WTC11 (cell line): ENCODE results near the gene KLK1. TPM values are rescaled to one million over a fixed set of nuclear protein-coding genes. Genes with fewer than 3 reads are reported as not detected.

ENCODE experiments used
- CREM ChIP-seq: sonication (generic); formaldehyde crosslinking; IDR thresholded peaks from 2 replicates; pipeline ENCODE4 v1.8.1; 2022; ENCODE audit warnings: mild to moderate bottlenecking, missing genetic modification reagents, moderate library complexity
- EMX1 ChIP-seq: fragments of 250-450 bp; sonication (Bioruptor Pico); IDR thresholded peaks from 2 replicates; pipeline ENCODE4 v1.8.0; 2021; ENCODE audit warnings: mild to moderate bottlenecking
- ETV6 ChIP-seq: sonication (generic); formaldehyde crosslinking; IDR thresholded peaks from 2 replicates; pipeline ENCODE4 v1.8.1; 2022; ENCODE audit warnings: mild to moderate bottlenecking, missing genetic modification reagents
- FOXK1 ChIP-seq: sonication (generic); formaldehyde crosslinking; IDR thresholded peaks from 2 replicates; pipeline ENCODE4 v1.8.0; 2022; ENCODE audit warnings: mild to moderate bottlenecking, moderate library complexity, missing genetic modification reagents
- RELA ChIP-seq: sonication (generic); formaldehyde crosslinking; IDR thresholded peaks from 2 replicates; pipeline ENCODE4 v1.8.1; 2022; ENCODE audit warnings: missing genetic modification reagents, mild to moderate bottlenecking, borderline replicate concordance
- ZNF263 ChIP-seq: sonication (generic); formaldehyde crosslinking; IDR thresholded peaks from 2 replicates; pipeline ENCODE4 v1.8.1; 2022; ENCODE audit warnings: low read depth, mild to moderate bottlenecking, moderate library complexity, missing genetic modification reagents
- ZNF317 ChIP-seq: sonication (generic); formaldehyde crosslinking; IDR thresholded peaks from 2 replicates; pipeline ENCODE4 v1.8.1; 2023; ENCODE audit warnings: low read depth, mild to moderate bottlenecking, moderate library complexity, missing genetic modification reagents, borderline replicate concordance
- ZNF671 ChIP-seq: fragments of 250-450 bp; sonication (Bioruptor Pico); IDR thresholded peaks from 2 replicates; pipeline ENCODE4 v1.8.0; 2021; ENCODE audit warnings: mild to moderate bottlenecking
- total RNA-seq: library from RNA; stranded (reverse); gene quantifications from 3 replicates; pipeline ENCODE4 v1.2.3, GENCODE V29; 2021
- TF ChIP-seq, protein P1 (sequence below): sonication (generic); formaldehyde crosslinking; IDR thresholded peaks from 2 replicates; pipeline ENCODE4 v1.8.0; 2022; ENCODE audit warnings: mild to moderate bottlenecking, missing genetic modification reagents
- TF ChIP-seq, protein P2 (sequence below): sonication (generic); formaldehyde crosslinking; IDR thresholded peaks from 2 replicates; pipeline ENCODE4 v1.8.1; 2022; ENCODE audit warnings: mild to moderate bottlenecking, moderate library complexity, missing genetic modification reagents
- TF ChIP-seq, protein P3 (sequence below): sonication (generic); formaldehyde crosslinking; IDR thresholded peaks from 2 replicates; pipeline ENCODE4 v1.8.1; 2023; ENCODE audit warnings: mild to moderate bottlenecking, missing genetic modification reagents, moderate library complexity
- TF ChIP-seq, protein P4 (sequence below): sonication (generic); formaldehyde crosslinking; IDR thresholded peaks from 2 replicates; pipeline ENCODE4 v1.8.0; 2022; ENCODE audit warnings: mild to moderate bottlenecking, missing genetic modification reagents
- TF ChIP-seq, protein P5 (sequence below): sonication (generic); formaldehyde crosslinking; IDR thresholded peaks from 2 replicates; pipeline ENCODE4 v1.8.1; 2023; ENCODE audit warnings: mild to moderate bottlenecking, missing genetic modification reagents, borderline replicate concordance
- TF ChIP-seq, protein P6 (sequence below): sonication (generic); formaldehyde crosslinking; IDR thresholded peaks from 2 replicates; pipeline ENCODE4 v1.8.1; 2022; ENCODE audit warnings: low read depth, missing genetic modification reagents, borderline replicate concordance
- TF ChIP-seq, protein P7 (sequence below): sonication (generic); formaldehyde crosslinking; IDR thresholded peaks from 2 replicates; pipeline ENCODE4 v1.8.1; 2022; ENCODE audit warnings: mild to moderate bottlenecking, missing genetic modification reagents, moderate library complexity, borderline replicate concordance
- TF ChIP-seq, protein P8 (sequence below): fragments of 250-450 bp; sonication (Bioruptor Pico); IDR thresholded peaks from 2 replicates; pipeline ENCODE4 v1.8.0; 2021; ENCODE audit warnings: mild to moderate bottlenecking
- TF ChIP-seq, protein P9 (sequence below): sonication (generic); formaldehyde crosslinking; IDR thresholded peaks from 2 replicates; pipeline ENCODE4 v1.8.1; 2023; ENCODE audit warnings: mild to moderate bottlenecking, missing genetic modification reagents
- TF ChIP-seq, protein P10 (sequence below): fragments of 250-450 bp; sonication (Bioruptor Pico); IDR thresholded peaks from 2 replicates; pipeline ENCODE4 v2.1.2; 2022; ENCODE audit warnings: mild to moderate bottlenecking, moderate library complexity
- TF ChIP-seq, protein P11 (sequence below): sonication (generic); formaldehyde crosslinking; IDR thresholded peaks from 2 replicates; pipeline ENCODE4 v1.8.1; 2023; ENCODE audit warnings: mild to moderate bottlenecking, missing genetic modification reagents, moderate library complexity

KLK1 gene
- total RNA-seq, 1 experiment from 2014 or later: 3.9 TPM

DNA sequence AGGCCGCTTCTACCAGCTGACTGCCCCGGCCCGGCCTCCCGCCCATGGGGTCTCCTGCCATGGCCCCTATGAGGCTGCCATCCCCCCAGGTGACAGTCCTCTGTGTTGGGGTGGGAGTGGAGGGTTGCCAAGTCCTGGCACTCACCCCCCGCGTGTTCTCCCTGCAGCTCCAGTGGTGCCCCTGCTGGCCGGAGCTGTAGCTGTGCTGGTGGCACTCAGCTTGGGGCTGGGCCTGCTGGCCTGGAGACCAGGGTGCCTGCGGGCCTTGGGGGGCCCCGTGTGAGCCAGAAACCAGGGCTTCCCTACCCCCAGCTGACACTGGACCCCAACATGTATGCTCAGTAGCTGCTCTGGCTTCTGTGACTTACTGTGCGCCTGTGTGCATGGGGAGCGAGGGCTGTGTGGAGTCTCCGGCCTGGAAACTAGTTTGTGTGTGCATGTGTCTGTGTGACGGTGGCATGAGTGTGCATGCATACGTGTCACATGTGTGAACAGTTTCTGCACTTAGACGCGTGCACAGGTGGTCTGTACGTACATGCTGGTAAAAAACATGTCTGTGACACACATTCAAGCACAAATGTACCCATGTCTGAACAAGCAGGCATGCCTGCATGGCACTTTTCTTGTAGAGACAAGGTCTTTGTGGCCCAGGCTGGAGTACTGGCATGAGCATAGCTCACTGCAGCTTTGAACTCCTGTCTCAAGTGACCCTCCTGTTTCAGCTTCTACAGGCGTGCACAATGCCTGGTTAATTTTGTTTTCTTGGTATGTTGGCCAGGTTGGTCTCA lies 28.5 kb downstream of the KLK1 start (continued):
- 0 out of 2 replicates have a peak, but pooled peaks have one; percentile 69 for TF ChIP-seq RELA (CRISPR knock-in tag)
- TF ChIP-seq, protein P1, sequence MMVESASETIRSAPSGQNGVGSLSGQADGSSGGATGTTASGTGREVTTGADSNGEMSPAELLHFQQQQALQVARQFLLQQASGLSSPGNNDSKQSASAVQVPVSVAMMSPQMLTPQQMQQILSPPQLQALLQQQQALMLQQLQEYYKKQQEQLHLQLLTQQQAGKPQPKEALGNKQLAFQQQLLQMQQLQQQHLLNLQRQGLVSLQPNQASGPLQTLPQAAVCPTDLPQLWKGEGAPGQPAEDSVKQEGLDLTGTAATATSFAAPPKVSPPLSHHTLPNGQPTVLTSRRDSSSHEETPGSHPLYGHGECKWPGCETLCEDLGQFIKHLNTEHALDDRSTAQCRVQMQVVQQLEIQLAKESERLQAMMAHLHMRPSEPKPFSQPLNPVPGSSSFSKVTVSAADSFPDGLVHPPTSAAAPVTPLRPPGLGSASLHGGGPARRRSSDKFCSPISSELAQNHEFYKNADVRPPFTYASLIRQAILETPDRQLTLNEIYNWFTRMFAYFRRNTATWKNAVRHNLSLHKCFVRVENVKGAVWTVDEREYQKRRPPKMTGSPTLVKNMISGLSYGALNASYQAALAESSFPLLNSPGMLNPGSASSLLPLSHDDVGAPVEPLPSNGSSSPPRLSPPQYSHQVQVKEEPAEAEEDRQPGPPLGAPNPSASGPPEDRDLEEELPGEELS (CRISPR knock-in tag): no peak; the same call in 1 of the 2 replicates
- TF ChIP-seq EMX1 (CRISPR knock-in tag): peak; percentile 91
- TF ChIP-seq ETV6: no peak; the same call in none of the 2 replicates
- peak; percentile 89; the same call in 1 of the 2 replicates for TF ChIP-seq CREM (CRISPR knock-in tag)
- TF ChIP-seq FOXK1: no peak
- TF ChIP-seq ZNF671 (CRISPR knock-in tag): peak; percentile 1; the same call in 1 of the 2 replicates
- TF ChIP-seq, protein P2, sequence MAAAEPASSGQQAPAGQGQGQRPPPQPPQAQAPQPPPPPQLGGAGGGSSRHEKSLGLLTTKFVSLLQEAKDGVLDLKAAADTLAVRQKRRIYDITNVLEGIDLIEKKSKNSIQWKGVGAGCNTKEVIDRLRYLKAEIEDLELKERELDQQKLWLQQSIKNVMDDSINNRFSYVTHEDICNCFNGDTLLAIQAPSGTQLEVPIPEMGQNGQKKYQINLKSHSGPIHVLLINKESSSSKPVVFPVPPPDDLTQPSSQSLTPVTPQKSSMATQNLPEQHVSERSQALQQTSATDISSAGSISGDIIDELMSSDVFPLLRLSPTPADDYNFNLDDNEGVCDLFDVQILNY (CRISPR knock-in tag): no peak; the same call in 1 of the 2 replicates
- 0 out of 2 replicates have a peak, but pooled peaks have one; percentile 63 for TF ChIP-seq ZNF317 (CRISPR knock-in tag)
- TF ChIP-seq, protein P3, sequence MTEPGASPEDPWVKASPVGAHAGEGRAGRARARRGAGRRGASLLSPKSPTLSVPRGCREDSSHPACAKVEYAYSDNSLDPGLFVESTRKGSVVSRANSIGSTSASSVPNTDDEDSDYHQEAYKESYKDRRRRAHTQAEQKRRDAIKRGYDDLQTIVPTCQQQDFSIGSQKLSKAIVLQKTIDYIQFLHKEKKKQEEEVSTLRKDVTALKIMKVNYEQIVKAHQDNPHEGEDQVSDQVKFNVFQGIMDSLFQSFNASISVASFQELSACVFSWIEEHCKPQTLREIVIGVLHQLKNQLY (CRISPR knock-in tag): peak; percentile 95; the same call in 1 of the 2 replicates
- TF ChIP-seq, protein P4, sequence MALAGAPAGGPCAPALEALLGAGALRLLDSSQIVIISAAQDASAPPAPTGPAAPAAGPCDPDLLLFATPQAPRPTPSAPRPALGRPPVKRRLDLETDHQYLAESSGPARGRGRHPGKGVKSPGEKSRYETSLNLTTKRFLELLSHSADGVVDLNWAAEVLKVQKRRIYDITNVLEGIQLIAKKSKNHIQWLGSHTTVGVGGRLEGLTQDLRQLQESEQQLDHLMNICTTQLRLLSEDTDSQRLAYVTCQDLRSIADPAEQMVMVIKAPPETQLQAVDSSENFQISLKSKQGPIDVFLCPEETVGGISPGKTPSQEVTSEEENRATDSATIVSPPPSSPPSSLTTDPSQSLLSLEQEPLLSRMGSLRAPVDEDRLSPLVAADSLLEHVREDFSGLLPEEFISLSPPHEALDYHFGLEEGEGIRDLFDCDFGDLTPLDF (CRISPR knock-in tag): peak; percentile 93
- TF ChIP-seq, protein P5, sequence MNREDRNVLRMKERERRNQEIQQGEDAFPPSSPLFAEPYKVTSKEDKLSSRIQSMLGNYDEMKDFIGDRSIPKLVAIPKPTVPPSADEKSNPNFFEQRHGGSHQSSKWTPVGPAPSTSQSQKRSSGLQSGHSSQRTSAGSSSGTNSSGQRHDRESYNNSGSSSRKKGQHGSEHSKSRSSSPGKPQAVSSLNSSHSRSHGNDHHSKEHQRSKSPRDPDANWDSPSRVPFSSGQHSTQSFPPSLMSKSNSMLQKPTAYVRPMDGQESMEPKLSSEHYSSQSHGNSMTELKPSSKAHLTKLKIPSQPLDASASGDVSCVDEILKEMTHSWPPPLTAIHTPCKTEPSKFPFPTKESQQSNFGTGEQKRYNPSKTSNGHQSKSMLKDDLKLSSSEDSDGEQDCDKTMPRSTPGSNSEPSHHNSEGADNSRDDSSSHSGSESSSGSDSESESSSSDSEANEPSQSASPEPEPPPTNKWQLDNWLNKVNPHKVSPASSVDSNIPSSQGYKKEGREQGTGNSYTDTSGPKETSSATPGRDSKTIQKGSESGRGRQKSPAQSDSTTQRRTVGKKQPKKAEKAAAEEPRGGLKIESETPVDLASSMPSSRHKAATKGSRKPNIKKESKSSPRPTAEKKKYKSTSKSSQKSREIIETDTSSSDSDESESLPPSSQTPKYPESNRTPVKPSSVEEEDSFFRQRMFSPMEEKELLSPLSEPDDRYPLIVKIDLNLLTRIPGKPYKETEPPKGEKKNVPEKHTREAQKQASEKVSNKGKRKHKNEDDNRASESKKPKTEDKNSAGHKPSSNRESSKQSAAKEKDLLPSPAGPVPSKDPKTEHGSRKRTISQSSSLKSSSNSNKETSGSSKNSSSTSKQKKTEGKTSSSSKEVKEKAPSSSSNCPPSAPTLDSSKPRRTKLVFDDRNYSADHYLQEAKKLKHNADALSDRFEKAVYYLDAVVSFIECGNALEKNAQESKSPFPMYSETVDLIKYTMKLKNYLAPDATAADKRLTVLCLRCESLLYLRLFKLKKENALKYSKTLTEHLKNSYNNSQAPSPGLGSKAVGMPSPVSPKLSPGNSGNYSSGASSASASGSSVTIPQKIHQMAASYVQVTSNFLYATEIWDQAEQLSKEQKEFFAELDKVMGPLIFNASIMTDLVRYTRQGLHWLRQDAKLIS (CRISPR knock-in tag): peak; percentile 87
- TF ChIP-seq, protein P6, sequence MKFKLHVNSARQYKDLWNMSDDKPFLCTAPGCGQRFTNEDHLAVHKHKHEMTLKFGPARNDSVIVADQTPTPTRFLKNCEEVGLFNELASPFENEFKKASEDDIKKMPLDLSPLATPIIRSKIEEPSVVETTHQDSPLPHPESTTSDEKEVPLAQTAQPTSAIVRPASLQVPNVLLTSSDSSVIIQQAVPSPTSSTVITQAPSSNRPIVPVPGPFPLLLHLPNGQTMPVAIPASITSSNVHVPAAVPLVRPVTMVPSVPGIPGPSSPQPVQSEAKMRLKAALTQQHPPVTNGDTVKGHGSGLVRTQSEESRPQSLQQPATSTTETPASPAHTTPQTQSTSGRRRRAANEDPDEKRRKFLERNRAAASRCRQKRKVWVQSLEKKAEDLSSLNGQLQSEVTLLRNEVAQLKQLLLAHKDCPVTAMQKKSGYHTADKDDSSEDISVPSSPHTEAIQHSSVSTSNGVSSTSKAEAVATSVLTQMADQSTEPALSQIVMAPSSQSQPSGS: no peak
- TF ChIP-seq, protein P7, sequence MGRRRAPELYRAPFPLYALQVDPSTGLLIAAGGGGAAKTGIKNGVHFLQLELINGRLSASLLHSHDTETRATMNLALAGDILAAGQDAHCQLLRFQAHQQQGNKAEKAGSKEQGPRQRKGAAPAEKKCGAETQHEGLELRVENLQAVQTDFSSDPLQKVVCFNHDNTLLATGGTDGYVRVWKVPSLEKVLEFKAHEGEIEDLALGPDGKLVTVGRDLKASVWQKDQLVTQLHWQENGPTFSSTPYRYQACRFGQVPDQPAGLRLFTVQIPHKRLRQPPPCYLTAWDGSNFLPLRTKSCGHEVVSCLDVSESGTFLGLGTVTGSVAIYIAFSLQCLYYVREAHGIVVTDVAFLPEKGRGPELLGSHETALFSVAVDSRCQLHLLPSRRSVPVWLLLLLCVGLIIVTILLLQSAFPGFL (CRISPR knock-in tag): no peak
- TF ChIP-seq, protein P8, sequence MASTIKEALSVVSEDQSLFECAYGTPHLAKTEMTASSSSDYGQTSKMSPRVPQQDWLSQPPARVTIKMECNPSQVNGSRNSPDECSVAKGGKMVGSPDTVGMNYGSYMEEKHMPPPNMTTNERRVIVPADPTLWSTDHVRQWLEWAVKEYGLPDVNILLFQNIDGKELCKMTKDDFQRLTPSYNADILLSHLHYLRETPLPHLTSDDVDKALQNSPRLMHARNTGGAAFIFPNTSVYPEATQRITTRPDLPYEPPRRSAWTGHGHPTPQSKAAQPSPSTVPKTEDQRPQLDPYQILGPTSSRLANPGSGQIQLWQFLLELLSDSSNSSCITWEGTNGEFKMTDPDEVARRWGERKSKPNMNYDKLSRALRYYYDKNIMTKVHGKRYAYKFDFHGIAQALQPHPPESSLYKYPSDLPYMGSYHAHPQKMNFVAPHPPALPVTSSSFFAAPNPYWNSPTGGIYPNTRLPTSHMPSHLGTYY: peak; percentile 79; the same call in 1 of the 2 replicates
- 0 out of 2 replicates have a peak, but pooled peaks have one; percentile 16 for TF ChIP-seq ZNF263 (CRISPR knock-in tag)
- TF ChIP-seq, protein P9, sequence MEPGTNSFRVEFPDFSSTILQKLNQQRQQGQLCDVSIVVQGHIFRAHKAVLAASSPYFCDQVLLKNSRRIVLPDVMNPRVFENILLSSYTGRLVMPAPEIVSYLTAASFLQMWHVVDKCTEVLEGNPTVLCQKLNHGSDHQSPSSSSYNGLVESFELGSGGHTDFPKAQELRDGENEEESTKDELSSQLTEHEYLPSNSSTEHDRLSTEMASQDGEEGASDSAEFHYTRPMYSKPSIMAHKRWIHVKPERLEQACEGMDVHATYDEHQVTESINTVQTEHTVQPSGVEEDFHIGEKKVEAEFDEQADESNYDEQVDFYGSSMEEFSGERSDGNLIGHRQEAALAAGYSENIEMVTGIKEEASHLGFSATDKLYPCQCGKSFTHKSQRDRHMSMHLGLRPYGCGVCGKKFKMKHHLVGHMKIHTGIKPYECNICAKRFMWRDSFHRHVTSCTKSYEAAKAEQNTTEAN (CRISPR knock-in tag): peak; percentile 79; the same call in 1 of the 2 replicates
- TF ChIP-seq, protein P10, sequence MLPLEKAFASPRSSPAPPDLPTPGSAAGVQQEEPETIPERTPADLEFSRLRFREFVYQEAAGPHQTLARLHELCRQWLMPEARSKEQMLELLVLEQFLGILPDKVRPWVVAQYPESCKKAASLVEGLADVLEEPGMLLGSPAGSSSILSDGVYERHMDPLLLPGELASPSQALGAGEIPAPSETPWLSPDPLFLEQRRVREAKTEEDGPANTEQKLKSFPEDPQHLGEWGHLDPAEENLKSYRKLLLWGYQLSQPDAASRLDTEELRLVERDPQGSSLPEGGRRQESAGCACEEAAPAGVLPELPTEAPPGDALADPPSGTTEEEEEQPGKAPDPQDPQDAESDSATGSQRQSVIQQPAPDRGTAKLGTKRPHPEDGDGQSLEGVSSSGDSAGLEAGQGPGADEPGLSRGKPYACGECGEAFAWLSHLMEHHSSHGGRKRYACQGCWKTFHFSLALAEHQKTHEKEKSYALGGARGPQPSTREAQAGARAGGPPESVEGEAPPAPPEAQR (CRISPR knock-in tag): no peak
- TF ChIP-seq, protein P11, sequence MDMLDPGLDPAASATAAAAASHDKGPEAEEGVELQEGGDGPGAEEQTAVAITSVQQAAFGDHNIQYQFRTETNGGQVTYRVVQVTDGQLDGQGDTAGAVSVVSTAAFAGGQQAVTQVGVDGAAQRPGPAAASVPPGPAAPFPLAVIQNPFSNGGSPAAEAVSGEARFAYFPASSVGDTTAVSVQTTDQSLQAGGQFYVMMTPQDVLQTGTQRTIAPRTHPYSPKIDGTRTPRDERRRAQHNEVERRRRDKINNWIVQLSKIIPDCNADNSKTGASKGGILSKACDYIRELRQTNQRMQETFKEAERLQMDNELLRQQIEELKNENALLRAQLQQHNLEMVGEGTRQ: no peak
